Activated B cell treated with CpG ODN at 0.5 μM for 24 hours (primary cell): ENCODE measurements around the gene DHDDS. TPM values are rescaled to one million over a fixed set of nuclear protein-coding genes. Genes with fewer than 3 reads are reported as not detected.
A peak's percentile ranks its signal among the peaks of the same experiment; 100 is the strongest.
"Not testable (repeated sequence)": the region's sequence is repeated elsewhere in the genome, so short reads cannot be mapped to it uniquely, and the experiment has no call there.

Source experiments
- ATAC-seq: fragments of 200-7000 bp; cut with Tn5 transposase; one replicate; pipeline ENCODE4 v1.10.0; 2021; ENCODE audit warnings: low read depth, mild to moderate bottlenecking, moderate library complexity
- CTCF ChIA-PET: fragments of 350-600 bp; sonication (Branson Sonifier 250); formaldehyde crosslinking; loops from one replicate; lab custom pipeline; 2021; ENCODE audit warnings: antibody characterized with exemption; lab: Charles Lee
- POLR2A ChIA-PET: fragments of 350-600 bp; sonication (Branson Sonifier 250); formaldehyde crosslinking; loops from one replicate; lab custom pipeline; 2021; ENCODE audit warnings: antibody characterized with exemption; lab: Charles Lee
- DNase-seq: peaks from one replicate; pipeline ENCODE4 v3.0.0; 2022
- H3K27ac Mint-ChIP-seq: one replicate; pipeline ENCODE4 v1.8.0; 2020; ENCODE audit warnings: mixed read lengths
- H3K27me3 Mint-ChIP-seq: one replicate; pipeline ENCODE4 v1.8.0; 2021; ENCODE audit warnings: mixed read lengths
- H3K36me3 Mint-ChIP-seq: one replicate; pipeline ENCODE4 v1.8.0; 2021; ENCODE audit warnings: low read depth, mixed read lengths
- H3K4me1 Mint-ChIP-seq: one replicate; pipeline ENCODE4 v1.8.0; 2021; ENCODE audit warnings: mixed read lengths
- H3K4me3 Mint-ChIP-seq: one replicate; pipeline ENCODE4 v1.8.0; 2020; ENCODE audit warnings: mild to moderate bottlenecking, mixed read lengths
- H3K9me3 Mint-ChIP-seq: one replicate; pipeline ENCODE4 v1.8.0; 2020; ENCODE audit warnings: mixed read lengths
- CTCF ChIP-seq: fragments of 200-600 bp; IDR thresholded peaks from one replicate; pipeline ENCODE4 v1.8.0; 2022; ENCODE audit warnings: antibody characterized with exemption, mild to moderate bottlenecking
- intact Hi-C: fragments of 100-400 bp; cut with micrococcal nuclease; formaldehyde crosslinking; loops from one replicate; pipeline ENCODE4 v1.15.1; 2024
- total RNA-seq: library from RNA; stranded (reverse); gene quantifications from 2 replicates; pipeline ENCODE4 v1.2.3, GENCODE V29; 2022

DHDDS gene, protein sequence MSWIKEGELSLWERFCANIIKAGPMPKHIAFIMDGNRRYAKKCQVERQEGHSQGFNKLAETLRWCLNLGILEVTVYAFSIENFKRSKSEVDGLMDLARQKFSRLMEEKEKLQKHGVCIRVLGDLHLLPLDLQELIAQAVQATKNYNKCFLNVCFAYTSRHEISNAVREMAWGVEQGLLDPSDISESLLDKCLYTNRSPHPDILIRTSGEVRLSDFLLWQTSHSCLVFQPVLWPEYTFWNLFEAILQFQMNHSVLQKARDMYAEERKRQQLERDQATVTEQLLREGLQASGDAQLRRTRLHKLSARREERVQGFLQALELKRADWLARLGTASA
- total RNA-seq: 53.0 and 65.0 TPM in 2 replicates

- peak within 1 kb of the TSS; percentile 94 for H3K27ac Mint-ChIP-seq
- intact Hi-C loops: loop anchor here (1.0 to 5.0 kb wide), 7 partner anchors 24 to 525 kb away; partner anchors contain the start of genes HMGN2, PDIK1L and STMN1
- H3K27me3 Mint-ChIP-seq: no peaks in the 10 kb centered on the region
- TF ChIP-seq CTCF: no peak
- peaks cover 15% of the 10 kb centered on the region for H3K36me3 Mint-ChIP-seq
- peaks cover 23% of the 10 kb centered on the region for H3K4me1 Mint-ChIP-seq
- DNase-seq (peak; percentile 99), ATAC-seq (peak; percentile 95)
- H3K9me3 Mint-ChIP-seq: no peaks in the 10 kb centered on the region
- H3K4me3 Mint-ChIP-seq: peak within 1 kb of the TSS; percentile 95
- ChIA-PET CTCF (interaction anchor here (0.8 to 1.7 kb wide), 6 partner anchors 12 to 68 kb away, joined by 3 to 15 read pairs (median 7); no protein-coding TSS in a partner anchor), POLR2A (interaction anchor here (0.7 to 1.8 kb wide), 13 partner anchors 13 to 434 kb away, joined by 3 to 45 read pairs (median 5); partner anchors contain the start of genes HMGN2, PAFAH2, PDIK1L and SH3BGRL3)
Observed at GRCh38 chr1:26431979-26432695, at the start of gene DHDDS. DHDDS (plus strand) TSS chr1:26432321; CDS start chr1:26432946, 625 bp downstream.

DNA sequence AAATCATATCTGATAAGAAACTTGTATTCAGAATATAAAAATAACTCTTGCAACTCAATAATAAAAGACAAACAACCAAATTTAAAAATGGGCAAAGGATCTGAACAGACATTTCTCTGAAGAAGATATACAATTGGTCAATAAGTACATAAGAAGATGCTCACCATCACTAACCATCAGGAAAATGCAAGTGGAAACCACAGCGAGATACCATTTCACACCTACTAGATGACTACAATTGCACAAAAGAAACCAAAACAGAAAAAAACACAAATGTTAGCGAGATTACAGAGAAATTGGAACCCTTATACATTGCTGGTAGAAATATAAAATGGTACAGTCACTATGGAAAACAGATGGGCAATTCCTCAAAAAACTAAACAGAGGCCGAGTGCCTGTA is 48.0 kb upstream of the DHDDS start:
- no peak for ATAC-seq
- H3K27ac Mint-ChIP-seq: no peak overlapping the region
- POLR2A ChIA-PET: interaction anchor here (0.7 kb wide), 1 partner anchor 621 kb away, joined by 6 read pairs; no protein-coding TSS in a partner anchor
- intact Hi-C loops: no loop called here
- H3K36me3 Mint-ChIP-seq: no peaks in the 10 kb centered on the region
- CTCF ChIA-PET: no interaction called here
- H3K27me3 Mint-ChIP-seq: peaks cover 7% of the 10 kb centered on the region
- DNase-seq: no peak
- no peak for TF ChIP-seq CTCF
- peaks cover 2% of the 10 kb centered on the region for H3K4me1 Mint-ChIP-seq
- H3K9me3 Mint-ChIP-seq: no peaks in the 10 kb centered on the region
- H3K4me3 Mint-ChIP-seq: no peak overlapping the region

- intact Hi-C loops, POLR2A ChIA-PET, DNase-seq, H3K9me3 Mint-ChIP-seq, H3K27me3 Mint-ChIP-seq, ATAC-seq, H3K36me3 Mint-ChIP-seq, H3K27ac Mint-ChIP-seq, H3K4me1 Mint-ChIP-seq, H3K4me3 Mint-ChIP-seq, CTCF ChIA-PET: not testable (repeated sequence)
Observed at GRCh38 chr1:26385063-26385462, 47.1 kb upstream of the DHDDS start.

DNA sequence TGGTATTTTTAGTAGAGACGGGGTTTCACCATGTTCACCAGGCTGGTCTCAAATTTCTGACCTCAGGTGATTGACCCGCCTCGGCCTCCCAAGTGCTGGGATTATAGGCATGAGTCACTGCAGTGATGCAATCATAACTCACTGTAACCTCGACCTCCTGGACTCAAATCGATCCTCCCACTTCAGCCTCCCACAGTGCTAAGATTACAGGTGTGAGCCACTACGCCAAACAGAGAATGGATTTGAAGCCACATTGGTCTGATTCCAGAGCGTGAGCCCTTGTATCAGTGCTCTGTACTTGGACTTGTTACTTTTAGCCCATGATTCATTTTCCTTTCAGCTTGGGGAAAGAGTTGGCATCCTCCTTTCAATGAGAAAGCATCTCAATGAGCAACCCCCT is 44.7 kb upstream of the DHDDS start:
- H3K4me1 Mint-ChIP-seq: no peaks in the 10 kb centered on the region
- ChIA-PET CTCF (no interaction called here), POLR2A (no interaction called here)
- DNase-seq (no peak), ATAC-seq (no peak)
- intact Hi-C loops: no loop called here
- H3K27me3 Mint-ChIP-seq: peaks cover 16% of the 10 kb centered on the region
- no peak overlapping the region for H3K27ac Mint-ChIP-seq
- no peaks in the 10 kb centered on the region for H3K9me3 Mint-ChIP-seq
- no peak for TF ChIP-seq CTCF
- H3K36me3 Mint-ChIP-seq: no peaks in the 10 kb centered on the region
- no peak overlapping the region for H3K4me3 Mint-ChIP-seq

- ATAC-seq (no peak), DNase-seq (no peak)
- Mint-ChIP-seq H3K27me3 (peaks cover 26% of the 10 kb centered on the region), H3K36me3 (no peaks in the 10 kb centered on the region), H3K4me3 (no peak overlapping the region), H3K9me3 (no peaks in the 10 kb centered on the region), H3K27ac (no peak overlapping the region), H3K4me1 (no peaks in the 10 kb centered on the region)
- ChIA-PET POLR2A (no interaction called here), CTCF (no interaction called here)
- TF ChIP-seq CTCF: no peak
- intact Hi-C loops: no loop called here
Observed at GRCh38 chr1:26388791-26389445, 43.2 kb upstream of the DHDDS start.
